Stimulated activated CD4-positive, alpha-beta T cell treated with anti-CD3 and anti-CD28 coated beads, TNF-alpha, amount 100 ng/mL, for 48 hours (primary cell): ENCODE measurements around the gene PTGER2.

ENCODE experiments used
- DNase-seq, 3 donors: peaks; one replicate each; pipeline ENCODE4 v3.0.0-alpha.2; 2020; ENCODE audit warnings: low read depth in 3 of 3

The PTGER2 gene

DNA sequence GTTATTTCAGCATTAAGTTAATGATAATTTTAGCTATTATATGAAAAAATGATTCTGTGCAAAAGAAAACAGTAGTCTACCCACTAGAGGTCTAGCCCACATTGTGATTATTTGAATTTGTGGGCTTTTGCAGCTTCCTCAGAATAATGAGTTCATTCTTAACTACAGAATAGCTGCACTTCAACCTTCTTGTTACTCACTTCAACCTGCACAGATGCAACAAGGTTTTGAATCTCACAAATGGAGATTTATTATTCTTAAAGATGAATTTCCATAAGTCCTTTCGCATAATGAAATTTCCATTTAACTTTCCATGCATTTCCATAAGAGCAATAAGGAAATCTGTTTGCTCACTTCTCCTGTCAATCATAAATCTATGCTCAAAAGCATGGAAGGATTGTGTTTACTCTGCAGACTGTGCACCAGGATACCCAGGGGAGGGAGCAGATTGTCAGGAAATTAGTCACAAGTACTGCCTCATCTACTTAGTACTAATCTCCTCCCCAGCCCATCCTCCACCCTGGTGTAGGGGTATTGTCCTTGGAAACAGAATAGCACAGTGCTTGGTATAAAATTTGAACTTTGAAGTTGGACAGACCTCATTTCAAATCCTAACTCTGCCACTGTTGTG, 24.1 kb downstream of the PTGER2 start:
- no peak for DNase-seq

DNA sequence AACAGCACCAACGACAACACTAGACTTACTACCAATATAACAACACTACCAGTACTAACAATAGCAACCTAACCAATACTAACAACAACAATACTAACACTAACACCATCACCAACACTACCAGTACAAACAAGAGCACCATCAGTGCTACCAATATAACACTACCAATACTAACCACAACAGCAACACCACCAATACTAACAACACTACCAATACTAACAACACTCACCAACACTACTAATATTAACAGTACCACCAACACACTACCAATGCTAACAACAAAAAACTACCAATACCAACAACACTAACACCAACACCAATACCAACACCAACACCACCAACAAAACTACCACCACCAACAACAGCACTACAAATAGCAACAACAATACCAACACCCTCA, 25.1 kb downstream of the PTGER2 start:
- no peak for DNase-seq

DNA sequence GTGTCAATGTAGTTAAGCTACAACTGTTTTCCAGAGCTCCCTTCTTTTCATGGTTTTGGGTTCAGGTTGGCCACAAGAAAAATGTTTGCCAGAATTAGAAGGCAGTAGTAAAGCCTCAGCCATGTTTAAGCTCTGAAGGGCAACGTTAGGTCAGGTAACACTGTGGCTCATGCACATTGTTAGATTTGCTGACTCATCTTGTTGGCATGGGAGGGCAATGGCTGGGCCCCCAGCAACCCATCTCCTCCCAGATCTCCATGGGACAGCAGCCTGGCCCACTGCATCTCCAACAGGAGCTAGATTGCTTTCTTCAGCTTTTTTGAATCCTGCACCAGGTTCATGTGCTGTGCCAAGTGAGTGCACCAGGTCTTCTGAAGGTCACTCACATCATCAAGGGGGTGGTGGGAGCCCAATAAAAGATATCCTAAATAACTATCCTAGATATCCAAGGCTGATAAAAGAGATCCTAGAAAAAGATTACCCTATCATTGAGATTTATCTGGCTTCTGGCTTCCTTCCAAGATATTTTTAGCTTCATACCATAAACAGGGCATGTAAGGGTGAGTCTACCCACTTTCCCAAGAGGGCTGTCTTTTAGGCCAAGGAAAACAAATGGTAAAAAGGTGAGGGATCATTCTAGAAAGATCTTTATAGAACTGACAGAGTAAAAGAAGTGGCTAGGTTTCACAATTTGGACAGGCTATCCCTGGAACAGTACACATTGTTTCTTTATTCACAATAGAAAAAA, 28.9 kb downstream of the PTGER2 start:
- DNase-seq = no peak

DNA sequence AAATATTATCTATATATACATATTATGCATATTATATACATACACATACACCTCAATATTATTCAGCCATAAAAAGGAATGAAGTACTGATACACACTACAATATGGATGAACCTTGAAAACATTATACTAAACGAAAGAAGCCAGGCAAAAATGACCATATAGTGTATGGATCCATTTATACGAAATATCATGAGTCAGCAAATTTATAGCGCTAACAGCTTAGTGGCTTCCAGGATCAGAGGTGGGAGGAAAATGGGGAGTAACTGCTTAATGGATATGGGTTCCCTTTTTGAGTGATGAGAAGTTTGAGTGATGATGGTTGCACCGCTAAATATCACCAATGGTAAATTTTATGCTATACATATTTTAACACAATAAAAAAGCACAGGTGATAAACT, 32.7 kb downstream of the PTGER2 start:
- DNase-seq = no peak

DNA sequence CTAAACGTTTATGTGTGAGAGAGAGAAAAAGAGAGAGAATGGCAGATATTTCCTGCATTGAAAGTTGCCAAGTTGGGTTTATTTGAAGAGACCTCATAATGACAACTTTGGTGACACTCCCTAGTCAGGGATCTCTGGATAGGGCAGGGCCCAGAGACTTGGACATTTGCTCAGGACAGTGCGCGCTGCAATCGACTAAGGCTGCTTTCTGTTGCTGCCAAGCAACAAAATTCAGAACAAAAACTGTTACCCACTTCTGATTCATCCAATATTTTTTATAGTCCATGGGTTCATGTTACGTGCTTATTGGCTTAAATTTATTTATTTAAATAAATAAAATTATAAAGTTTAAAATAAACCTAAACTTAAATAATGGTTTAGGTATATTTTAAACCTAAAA, 34.2 kb downstream of the PTGER2 start:
- no peak for DNase-seq

DNA sequence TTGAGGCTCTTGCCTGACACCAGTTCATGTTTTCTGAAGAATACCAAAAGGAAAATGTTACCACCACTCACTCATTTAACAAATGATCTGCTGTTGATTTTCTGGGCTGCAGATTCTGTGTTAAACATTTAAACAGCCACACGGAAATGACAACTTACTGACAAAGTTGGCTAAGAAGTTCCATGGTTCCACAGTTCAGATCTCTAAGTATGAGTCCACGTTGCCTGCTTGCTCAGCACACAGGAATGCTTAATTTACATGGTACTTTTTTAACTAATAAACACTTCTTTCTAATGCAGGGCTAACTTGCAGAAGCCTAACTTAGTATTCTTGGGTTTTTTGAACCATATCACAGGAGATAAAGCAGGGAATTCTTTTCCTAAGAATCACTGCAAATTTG, 34.7 kb downstream of the PTGER2 start:
- DNase-seq = no peak

DNA sequence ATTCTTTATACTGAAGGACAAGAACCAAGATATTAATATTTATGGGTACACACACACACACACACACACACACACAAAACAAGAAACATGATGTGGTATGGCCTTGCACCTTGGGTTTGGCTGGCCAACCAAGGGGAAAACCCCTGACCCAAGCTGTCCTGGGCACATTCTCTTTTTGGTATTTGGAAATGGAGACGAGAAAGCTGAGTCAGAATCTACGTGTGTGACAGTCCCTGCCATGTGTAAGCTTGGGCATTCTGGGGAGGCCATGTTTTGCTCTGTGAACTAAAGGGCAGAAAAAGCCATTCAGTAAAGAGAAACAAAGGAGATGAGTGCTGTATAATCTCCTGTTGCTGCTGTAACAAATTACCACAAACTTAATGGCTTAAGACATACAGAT, 35.6 kb downstream of the PTGER2 start:
- DNase-seq = no peak

DNA sequence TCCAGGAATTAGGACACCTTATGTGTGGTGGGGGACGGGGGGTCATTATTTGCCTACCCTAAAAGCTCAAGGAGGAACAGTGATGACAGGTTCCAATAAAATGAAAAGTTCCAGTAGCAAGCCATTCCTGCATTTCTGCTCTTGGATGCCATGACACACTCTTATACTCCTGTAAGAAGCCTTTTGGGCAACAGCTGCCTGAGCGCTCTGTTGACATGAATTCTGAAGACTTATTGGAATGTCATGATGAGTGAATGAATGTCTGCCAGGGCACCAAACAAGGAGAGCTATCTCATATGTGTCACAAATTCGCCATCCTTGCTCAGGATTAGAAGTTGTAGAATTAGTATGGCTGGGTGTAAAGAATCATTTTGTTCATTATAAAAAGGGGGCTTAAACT, 36.3 kb downstream of the PTGER2 start:
- no peak for DNase-seq

DNA sequence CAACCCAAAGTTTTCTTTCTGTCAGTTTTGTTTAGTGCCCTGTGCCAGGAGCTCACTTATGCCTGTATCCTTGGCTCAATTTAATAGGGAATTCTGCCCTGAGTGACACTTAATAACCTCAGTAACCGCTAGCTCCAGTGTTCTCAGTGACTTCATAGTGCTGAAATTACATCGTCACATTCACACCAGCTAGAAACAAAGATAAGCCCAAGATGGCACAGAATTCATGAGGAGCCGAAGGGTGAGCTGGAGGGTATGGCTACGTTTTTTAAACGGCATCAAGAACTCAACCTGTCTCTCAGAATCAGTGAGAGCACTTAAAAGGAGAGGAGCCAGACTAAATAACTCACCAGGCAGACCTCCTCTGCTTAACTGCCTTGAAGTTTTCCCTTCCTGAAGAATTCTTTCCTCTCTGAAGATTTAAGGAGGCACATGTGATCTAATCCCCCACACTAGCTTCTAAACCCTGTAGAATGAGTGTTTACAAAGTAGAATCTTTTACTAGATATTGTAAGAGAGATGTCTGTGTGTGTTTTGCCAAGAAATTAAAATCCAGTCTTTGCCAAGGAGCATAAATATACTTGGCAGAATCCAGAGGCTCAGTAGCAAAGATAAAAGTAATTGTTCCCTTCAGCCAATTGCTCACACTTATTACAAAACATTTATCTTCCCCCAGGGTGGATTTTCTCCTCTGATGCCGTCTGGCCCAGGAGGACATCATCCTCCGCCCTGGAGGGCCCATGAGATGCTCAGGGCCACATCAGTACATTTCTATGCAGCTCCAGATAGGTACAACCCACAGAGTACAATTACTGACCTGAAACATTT, 37.3 kb downstream of the PTGER2 start:
- DNase-seq = no peak

DNA sequence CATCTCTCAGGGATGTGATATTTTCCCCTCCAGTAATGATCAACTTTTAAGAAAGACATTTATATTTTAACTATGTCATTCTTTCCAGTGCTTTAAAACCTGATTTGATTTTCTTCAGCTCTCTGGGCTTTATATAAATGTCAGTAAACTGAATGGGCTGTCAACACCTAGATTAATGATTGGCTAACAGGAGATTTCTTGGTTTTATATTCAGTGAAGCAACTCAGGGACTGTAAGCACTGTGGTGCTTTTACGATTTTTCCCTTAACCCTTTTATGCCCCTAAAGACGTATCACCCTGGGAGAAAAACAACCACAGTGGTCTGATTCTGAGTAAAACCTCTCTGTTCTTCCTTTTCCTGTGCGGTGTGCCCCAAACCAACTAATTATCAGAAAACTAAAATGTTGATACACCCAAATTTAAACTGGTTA, 38.0 kb downstream of the PTGER2 start:
- no peak for DNase-seq

DNA sequence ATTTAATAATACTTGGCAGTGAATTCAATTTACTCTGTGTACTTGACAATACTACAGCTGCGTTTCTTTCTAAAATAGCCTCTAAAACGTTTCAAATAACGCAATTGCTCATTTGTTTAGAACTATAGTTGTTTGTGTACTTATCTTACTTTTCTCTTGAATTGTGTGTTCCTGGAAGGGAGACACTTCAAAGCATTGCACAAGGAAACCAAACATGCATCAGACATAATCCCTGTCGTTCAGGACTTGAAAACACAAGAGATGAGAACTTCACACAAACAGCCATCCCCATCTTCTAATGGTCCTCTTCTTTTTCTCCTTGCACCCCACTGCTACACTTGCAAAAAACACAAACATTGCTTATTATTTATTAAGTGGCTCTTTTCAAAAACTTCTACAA, 38.5 kb downstream of the PTGER2 start:
- no peak for DNase-seq

DNA sequence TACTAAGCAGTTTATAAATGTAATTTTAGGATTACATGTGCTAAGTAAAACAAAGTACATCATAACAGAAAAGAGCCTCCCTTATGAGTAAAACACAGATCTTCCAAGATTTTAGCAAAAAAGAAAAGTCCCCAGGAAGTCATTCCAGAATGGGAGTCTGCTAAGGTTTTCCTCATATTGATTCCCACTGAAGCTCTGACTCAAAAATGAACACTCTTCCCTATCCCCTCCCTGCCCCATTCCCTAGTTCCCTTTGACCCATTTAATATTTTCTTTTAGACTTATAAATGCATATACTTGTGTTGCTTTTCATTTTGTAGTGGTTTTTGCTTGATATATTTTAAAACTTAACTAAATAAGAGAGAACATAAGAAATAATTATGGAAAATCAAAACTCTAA, 40.1 kb downstream of the PTGER2 start:
- no peak for DNase-seq

DNA sequence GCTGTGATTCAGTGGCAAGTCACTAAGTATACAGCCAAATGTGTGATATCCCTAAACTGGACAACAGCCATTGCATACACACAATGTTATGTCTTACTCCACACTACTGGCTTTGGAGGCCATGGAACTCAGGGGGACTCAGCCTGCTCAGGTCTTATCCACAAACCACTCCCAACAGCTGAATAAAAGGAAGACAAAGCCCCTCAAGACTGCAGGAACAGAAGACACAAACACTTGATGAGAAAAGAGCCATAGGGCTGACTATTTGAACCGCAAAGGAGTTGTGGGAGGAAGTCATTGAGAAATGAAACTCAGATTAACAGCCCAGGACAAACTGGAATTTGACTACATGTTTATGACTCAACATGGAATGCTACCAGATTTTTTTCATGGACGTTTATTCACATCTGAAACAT, 40.9 kb downstream of the PTGER2 start:
- DNase-seq = no peak

DNA sequence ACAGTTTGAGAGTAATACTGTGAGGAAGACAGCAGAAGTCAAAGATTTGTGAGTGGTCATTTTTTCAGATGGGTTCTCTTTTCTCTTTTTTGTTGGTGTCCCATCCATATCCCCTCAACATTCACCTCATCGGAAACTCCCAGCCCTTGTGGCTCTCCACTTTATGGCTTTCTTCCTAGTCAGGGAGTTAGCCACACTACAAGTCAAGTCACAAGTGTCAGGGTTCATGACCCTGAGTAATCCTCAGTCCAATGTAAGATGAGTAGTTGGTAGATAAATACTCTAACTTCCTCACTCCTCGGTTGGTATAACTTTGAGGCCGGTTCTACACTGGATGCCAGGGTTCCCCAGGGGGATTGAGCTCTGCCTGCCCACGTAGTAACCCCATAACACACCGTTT, 41.4 kb downstream of the PTGER2 start:
- no peak for DNase-seq

DNA sequence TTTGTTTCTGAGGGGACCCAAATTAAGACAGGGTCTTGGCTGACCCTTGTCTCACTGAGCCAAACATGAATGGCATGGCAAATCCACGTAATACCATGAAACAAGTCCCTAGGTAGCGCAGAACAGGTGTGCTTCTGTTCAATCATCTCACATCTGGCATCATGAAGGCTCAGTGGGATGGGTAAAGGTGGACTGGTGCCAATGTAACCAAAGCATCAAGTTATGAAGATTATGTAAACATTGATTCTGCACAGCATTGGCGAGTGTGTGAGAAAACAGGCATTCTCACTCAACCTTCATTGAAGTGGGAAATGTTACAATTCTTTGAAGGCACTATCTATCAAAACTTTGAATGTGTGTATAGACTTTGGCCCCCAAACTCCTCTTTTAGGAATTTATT, 41.9 kb downstream of the PTGER2 start:
- no peak for DNase-seq

DNA sequence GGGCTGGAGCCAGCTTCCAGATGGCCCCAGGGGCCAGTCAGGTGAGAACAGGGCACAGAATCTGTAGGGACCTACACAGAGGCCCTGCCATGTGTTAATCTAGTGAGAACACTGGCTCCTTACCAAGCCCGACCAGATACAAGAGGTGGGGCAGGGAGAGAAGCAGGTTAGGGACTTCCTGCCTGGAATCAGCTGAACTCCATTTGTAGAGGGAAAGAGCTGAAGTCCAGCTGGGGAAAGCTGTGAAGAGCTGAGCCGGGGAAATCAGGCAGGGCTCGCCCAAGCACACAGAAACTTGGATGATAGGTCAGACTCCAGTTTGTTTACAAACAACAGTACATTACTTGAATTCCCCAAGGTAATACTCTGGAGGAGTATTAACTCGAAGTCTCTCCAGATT, 46.7 kb downstream of the PTGER2 start:
- no peak for DNase-seq

DNA sequence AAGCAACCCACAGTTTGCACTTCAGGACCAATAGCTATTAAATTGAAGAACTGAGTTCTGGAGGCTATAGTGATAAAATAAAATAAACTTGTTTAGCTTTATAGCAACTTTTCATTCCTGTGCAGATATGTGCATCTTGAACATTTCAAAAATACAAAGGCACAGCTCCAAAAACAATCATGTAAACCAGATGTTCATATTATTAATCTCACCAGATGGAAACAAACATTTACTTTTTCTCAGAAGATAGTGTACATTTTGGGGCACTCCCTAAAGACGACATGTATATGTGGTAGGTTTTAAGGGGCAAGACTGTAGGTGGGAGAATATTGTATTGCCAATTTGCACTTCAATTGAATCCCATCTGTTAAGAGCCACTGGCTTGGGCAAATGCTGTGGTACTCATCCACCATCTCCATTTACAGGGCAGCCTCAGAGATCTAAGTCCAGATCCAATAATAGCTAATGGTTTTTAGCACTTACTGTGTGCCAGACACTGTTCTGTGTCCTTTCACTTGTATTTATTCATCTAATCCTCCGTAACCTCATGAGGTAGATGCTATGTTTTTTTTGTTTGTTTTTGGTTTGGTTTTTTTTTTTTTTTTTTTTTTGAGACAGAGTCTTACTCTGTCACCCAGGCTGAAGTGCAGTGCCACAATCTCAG, 49.1 kb downstream of the PTGER2 start:
- DNase-seq = no peak

DNA sequence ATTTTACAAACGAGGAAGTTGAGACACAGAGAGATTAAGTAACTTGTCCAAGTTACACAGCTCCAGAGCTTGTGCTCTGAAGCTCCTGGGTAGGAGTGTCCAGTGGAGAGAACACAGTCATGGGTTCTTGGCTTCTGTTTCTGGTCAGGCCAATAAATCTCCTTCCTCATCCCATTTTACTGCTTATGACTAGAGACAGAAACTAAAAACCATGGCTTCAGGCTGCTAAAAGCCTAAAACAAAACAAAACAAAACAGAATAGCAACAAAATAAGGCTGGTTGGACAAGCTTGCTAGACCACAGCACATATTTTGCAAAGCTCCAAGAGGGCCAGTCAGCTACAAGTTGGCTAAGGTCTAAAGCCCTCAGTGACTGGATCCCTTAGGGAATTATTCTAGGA, 49.8 kb downstream of the PTGER2 start:
- no peak for DNase-seq

DNA sequence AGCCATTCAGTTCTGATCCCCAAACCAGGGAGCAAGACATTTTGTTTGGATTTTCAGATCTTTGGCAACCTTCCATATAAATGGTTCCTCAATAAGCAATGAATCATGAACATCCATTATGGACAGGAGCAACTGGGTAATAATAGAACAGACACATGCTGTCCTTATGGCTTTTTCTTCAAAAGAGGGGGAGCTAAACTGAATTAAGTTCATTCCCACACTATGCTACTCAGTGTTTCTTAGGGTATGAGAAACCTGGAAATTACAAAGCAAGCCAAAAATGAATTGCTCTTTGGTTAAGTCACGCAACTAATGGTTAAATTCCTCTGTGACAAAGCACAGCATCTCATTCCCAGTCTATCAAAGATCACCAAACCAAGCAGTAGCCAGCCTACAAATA, 51.0 kb downstream of the PTGER2 start:
- DNase-seq = no peak

DNA sequence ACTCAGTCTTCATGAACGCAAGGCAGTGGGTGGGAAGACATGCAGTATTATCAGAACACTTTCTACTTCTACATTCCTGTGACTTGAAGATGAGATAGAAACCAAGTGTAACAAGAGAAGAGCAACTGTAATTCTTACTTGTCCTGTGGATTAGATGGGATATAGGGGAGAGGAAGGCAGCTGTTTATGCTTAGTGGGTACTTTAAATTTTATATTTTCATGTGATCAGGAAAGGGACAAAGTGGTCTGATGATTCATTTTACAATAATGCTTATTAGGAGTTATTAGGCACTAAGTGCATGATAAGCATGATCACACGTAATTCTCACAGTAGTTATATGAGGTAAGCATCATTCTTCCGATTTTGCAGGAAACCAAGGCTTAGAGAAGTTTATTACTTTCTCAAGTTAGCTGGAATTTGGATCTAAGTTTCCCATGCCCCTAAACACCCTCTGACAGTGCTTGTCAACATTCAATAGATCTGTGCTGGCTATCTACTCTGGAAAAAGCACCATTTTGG, 52.7 kb downstream of the PTGER2 start:
- no peak for DNase-seq

DNA sequence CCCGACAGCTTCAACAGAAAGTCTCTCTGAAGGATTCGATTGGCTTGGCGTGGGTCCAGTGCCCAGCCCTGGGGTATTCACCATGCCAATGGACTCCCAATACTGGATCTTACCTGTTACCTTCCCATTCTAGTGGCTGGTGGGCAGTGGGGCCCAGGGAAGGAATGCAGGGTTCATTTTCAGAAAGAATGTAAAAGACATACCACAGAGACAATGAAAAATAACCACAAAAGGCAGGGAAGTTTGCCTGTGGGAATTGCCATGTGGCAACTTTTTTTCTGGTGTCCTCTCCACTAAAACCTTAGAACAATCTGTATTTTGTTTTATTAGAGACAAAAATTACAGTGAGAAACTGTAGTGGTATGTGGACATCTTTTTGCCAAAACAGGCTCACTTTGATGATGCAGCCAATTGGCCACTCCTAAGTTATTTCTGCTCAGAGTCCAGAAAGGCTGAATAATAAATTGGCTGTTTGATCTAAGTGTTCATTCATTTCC, 55.2 kb downstream of the PTGER2 start:
- DNase-seq = no peak

DNA sequence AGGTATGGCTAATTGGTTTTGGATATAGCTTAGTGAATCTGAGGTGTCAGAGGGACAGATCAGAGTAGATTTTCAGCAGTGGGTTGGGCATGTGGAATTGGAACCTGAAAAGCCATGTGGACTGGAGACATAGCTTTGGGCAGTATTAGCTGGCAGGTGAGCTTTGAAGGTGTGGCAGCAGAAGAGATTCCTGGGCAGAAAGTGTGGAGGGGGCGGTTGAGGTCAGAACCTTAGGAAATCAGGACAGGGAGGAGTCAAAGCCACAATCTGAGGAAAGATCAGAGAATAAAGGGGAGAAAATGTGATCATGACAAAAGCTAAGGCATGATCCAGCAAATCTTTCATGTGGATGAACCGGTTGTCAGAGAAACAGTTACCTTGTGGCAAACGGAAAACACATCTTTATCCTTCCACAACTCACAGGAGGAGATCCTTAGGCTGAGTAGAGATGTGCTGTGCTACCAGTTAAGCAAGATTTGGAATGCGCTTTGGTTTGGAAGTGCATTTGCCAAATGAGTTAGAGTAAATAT, 56.4 kb downstream of the PTGER2 start:
- DNase-seq = no peak
